Brain microvascular endothelial cell (primary cell): ENCODE results near the gene E4F1.
A peak's percentile ranks its signal among the peaks of the same experiment; 100 is the strongest.

ENCODE experiments used
- DNase-seq: peaks from one replicate; pipeline ENCODE4 v3.0.0-alpha.2; 2020
- H3K27ac ChIP-seq: fragments of 250-450 bp; sonication (Bioruptor Pico); 2 replicates; pipeline ENCODE4 v1.5.1; 2020; ENCODE audit warnings: mild to moderate bottlenecking, moderate library complexity
- H3K27me3 ChIP-seq: fragments of 250-450 bp; sonication (Bioruptor Pico); replicated peaks from 2 replicates; pipeline ENCODE4 v1.5.1; 2020; ENCODE audit warnings: mild to moderate bottlenecking
- H3K36me3 ChIP-seq: fragments of 250-450 bp; sonication (Bioruptor Pico); replicated peaks from 2 replicates; pipeline ENCODE4 v1.5.1; 2020; ENCODE audit warnings: mild to moderate bottlenecking
- H3K4me3 ChIP-seq: 2 replicates; pipeline ENCODE4 v1.5.1; 2011; ENCODE audit warnings: low read depth, mild to moderate bottlenecking, control low read depth, low read length, moderate library complexity
- in situ Hi-C: cut with HindIII; loops from 2 replicates; pipeline ENCODE4 v1.10.0; 2017; ENCODE audit warnings: low sequenced_read_pairs, low pct_ligation_motif_present
- TF ChIP-seq, protein P1 (sequence below): IDR thresholded peaks from 2 replicates; pipeline ENCODE4 v1.5.1; 2011; ENCODE audit warnings: low read depth, mild to moderate bottlenecking, moderate library complexity, low read length, control low read depth, inconsistent platforms; ENCODE audit errors: missing control alignments

E4F1 gene

DNA sequence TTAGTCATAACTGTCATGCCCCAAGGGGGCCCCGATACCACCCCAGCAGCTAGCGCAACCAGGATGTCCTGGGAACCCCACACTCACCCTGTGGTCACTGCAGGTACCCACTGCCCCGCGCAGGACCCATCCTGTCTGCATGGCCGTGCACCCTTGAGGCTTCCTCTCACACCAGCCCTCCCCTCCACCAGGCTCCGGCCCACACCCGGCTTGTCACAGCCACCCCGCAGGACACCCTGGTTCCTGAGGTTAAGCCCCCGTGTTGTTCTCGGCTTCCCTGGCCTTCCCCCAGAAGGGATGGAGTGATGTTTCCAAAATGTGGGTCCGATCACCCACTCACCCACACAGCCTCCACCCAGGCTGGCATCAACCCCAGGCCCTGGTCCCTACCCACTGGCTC, 20.4 kb downstream of the E4F1 start:
- Histone ChIP-seq H3K4me3 (no peak overlapping the region), H3K27ac (no peak overlapping the region), H3K27me3 (no peaks in the 10 kb centered on the region), H3K36me3 (peaks cover 43% of the 10 kb centered on the region)
- no peak for DNase-seq
- in situ Hi-C loops = no loop called here
- TF ChIP-seq, protein P1, sequence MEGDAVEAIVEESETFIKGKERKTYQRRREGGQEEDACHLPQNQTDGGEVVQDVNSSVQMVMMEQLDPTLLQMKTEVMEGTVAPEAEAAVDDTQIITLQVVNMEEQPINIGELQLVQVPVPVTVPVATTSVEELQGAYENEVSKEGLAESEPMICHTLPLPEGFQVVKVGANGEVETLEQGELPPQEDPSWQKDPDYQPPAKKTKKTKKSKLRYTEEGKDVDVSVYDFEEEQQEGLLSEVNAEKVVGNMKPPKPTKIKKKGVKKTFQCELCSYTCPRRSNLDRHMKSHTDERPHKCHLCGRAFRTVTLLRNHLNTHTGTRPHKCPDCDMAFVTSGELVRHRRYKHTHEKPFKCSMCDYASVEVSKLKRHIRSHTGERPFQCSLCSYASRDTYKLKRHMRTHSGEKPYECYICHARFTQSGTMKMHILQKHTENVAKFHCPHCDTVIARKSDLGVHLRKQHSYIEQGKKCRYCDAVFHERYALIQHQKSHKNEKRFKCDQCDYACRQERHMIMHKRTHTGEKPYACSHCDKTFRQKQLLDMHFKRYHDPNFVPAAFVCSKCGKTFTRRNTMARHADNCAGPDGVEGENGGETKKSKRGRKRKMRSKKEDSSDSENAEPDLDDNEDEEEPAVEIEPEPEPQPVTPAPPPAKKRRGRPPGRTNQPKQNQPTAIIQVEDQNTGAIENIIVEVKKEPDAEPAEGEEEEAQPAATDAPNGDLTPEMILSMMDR = no peak

DNA sequence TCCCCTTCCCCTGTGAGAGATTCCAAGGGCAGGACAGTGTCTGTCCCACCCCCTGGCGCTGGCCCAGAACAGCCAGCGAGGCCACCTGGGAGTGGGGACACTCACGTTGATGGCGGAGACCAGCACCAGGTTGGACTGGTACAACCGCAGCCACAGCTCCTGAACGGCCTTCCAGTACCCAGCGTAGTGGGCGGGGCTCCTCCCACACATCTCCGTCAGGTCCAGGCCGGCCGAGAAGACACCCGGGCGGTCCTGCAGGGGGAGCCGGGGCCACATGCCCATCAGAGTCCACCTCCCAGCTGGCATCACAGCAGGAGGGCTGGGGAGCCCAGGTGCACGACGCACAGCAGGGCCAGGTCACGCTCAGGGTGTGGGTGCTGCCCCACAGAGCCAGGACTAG, 20.9 kb downstream of the E4F1 start:
- in situ Hi-C loops = no loop called here
- TF ChIP-seq, protein P1 = peak; percentile 35
- Histone ChIP-seq H3K4me3 (no peak overlapping the region), H3K27ac (no peak overlapping the region), H3K27me3 (no peaks in the 10 kb centered on the region), H3K36me3 (peaks cover 43% of the 10 kb centered on the region)
- DNase-seq = no peak

DNA sequence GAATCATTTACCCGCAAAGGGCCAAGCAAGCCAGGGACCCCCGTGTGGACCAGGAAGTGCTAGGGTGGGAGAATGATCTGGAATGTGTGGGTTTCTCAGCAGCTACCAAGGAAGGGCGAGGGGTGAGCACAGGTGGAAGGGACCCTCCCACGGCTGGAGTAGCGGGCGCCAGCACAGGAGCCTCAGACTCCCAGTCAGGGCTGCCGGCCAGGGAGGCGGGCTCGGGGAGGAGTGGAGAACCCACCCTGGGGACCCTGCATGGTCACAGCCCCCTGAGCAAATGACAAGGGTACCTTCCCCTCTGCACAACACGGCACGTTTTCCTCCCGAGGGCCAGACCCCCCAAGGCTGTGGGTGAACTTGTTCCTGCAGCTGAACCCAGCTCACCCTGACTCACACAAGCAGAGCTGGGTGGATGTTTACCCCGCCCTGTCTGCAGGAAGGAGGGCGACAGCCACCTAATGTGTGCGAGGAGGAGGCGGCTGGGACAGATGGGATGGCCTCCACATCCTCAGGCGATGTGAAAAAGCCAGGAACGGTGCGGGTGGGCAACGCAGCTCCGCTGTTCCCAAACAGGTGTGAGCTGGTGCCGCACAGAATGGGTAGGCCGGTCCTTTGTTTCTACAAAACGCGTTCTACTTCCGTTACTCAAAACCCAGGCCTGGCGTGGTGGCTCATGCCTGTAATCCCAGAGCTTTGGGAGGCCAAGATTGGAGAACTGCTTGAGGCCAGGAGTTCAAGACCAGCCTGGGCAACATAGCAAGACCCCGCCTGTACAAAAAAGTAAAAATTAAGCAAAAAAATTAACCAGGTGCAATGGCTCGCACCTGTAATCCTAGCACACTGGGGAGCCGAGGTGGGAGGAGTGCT, 21.8 kb downstream of the E4F1 start:
- DNase-seq = no peak
- H3K36me3 ChIP-seq = peaks cover 43% of the 10 kb centered on the region
- TF ChIP-seq, protein P1 = no peak
- H3K4me3 ChIP-seq = no peak overlapping the region
- H3K27ac ChIP-seq = no peak overlapping the region
- in situ Hi-C loops = no loop called here
- H3K27me3 ChIP-seq = no peaks in the 10 kb centered on the region

DNA sequence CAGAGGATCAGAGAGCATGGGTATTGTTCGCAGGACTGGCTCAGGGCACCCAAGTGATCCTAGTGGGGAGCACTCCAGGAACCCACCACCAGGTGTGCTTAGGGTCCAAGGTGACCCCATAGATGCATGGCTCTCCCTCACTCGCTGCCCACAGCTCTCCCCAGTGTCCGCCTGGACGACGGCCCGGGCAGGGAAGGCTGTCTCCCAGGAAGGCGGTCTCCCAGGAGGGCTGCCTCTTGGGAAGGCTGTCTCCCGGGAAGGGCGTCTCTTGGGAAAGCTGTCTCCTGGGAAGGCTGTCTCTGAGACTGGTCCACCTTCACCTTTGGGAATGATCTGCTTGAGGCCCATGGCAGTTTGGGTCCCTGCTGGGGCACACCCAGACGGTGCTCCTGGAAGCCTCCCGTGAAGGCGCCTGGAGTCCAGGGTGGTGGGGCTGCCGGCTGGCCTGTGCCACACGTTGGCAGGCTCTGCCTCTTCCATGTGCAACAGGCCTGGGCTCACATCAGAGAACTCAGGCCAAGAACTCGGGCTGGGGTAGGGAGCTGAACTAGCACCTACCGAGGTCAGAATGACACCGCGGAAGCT, 23.0 kb downstream of the E4F1 start:
- peaks cover 43% of the 10 kb centered on the region for H3K36me3 ChIP-seq
- TF ChIP-seq, protein P1 = no peak
- H3K4me3 ChIP-seq = no peak overlapping the region
- H3K27me3 ChIP-seq = no peaks in the 10 kb centered on the region
- DNase-seq = no peak
- no peak overlapping the region for H3K27ac ChIP-seq
- in situ Hi-C loops = no loop called here

DNA sequence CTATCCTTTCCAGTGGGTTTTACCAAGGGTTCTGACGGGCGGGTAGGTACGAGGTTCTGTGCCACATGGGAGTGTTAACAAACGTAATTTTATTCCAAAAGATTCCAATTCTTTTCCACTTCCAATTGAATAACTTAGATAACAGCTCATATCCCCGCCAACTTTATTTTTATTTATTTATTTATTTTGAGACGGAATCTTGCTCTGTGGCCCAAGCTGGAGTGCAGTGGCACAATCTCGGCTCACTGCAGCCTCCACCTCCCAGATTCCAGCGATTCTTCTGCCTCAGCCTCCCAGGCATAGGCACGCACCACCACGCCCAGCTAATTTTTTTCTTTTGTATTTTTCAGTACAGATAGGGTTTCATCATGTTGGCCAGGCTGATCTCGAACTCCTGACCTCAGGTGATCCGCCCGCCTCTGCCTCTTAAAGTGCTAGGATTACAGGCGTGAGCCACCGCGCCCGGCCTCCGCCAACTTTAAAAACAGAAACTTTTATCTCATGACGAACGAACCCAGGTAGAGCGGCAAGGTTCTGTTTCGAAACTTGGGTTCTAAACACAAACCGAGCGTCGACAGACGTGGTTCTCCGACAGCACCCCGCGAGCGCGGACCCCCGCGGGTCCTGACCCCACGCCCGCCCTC, 27.4 kb downstream of the E4F1 start:
- TF ChIP-seq, protein P1 = no peak
- H3K4me3 ChIP-seq = peak overlapping the region; percentile 65
- peak overlapping the region; percentile 18 for H3K27ac ChIP-seq
- H3K36me3 ChIP-seq = peaks cover 40% of the 10 kb centered on the region
- peak; percentile 16 for DNase-seq
- no peaks in the 10 kb centered on the region for H3K27me3 ChIP-seq
- in situ Hi-C loops = no loop called here
